Left colon (tissue), 2 donors: ENCODE measurements around the gene GPC6. TPM values are rescaled to one million over a fixed set of nuclear protein-coding genes. Genes with fewer than 3 reads are reported as not detected.

Experiments used
- ATAC-seq: fragments of 200-7000 bp; cut with Tn5 transposase; one replicate; pipeline ENCODE4 v1.9.1; 2020; ENCODE audit warnings: mild to moderate bottlenecking, moderate library complexity
- DNase-seq, 2 donors: peaks; one replicate each; pipeline ENCODE4 v3.0.0-alpha.2; 2020
- intact Hi-C, 2 donors: fragments of 100-400 bp; cut with DNase I in 1 of 2; cut with micrococcal nuclease in 1 of 2; formaldehyde crosslinking; loops; one replicate each; pipeline versions ENCODE4 v1.11.2 to v1.14.0; 2022; cut with DNase I, micrococcal nuclease
- total RNA-seq, 2 donors: library from RNA; stranded (reverse); fragmentation: NEBNext Ultra II Directional; extraction: Animal tissue kit (Norgen Biotek cat#: 25700); gene quantifications; one replicate each; pipeline ENCODE4 v1.2.1, GENCODE V29; 2021
- donor health status: DM: no; HTN: no; CAD: no.
- donor health status: DM: yes; HTN: yes; CAD: no.

GPC6 gene
- total RNA-seq, 2 donors from 2014 or later = 2.5 to 5.2 TPM

DNA sequence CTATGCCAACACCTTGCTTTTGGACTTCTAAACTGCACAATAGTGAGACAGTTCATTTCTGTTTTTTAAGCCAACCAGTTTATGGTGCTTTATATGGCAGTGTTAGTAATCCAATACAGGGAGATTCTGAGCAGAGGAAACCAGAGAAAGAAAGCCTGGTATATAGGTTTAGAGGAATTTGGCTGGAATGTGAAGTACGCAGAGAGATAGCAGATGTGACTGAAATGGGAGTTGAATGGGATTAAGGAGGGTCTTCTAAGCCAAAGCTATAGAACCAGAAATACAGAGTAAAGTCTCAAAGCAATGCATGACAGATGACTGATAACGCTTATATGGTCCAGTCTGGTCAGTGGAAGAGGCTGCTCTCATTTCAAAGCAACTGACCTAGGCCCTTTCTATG lies 453.7 kb downstream of the GPC6 start:
- intact Hi-C loops = no loop called here
- no peak for DNase-seq
- no peak for ATAC-seq

DNA sequence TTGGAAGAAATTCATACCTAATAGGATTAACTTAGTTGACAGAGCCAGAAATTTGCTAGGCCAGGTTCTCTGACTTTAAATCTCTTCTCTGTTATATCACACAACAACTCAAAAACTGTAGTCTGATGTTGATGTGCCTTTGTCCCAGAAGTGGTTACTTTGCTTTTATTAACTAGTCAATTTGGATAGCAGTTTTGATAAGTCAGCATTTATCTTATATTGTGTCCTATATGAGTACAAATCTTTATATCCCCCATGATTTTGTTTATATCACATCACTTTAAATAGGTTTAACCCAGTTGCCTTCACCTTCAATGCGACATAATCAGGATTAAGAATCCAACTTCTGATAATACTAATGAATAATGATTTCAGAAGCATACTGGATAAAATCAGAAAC lies 459.3 kb downstream of the GPC6 start:
- intact Hi-C loops = no loop called here
- ATAC-seq = no peak
- DNase-seq = no peak

DNA sequence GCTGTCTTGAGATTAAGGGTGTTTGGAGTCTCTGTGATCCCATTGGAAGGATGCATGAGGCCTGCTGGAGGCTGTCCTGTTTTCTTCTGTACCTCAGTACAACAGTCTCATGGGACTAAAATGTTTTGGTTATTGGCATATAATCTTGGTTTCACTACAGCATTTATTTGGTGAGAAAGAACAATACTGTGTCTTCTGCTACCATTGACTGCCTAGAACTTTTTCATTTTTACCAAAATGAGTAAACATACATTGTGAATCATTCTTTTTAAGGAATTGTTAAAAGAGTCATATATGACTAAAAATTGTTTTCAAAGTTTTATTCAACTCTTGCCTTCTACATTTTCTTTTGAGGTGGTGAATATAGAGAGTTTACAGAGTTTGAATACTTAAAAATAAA lies 459.8 kb downstream of the GPC6 start:
- ATAC-seq = no peak
- intact Hi-C loops = no loop called here
- no peak for DNase-seq

DNA sequence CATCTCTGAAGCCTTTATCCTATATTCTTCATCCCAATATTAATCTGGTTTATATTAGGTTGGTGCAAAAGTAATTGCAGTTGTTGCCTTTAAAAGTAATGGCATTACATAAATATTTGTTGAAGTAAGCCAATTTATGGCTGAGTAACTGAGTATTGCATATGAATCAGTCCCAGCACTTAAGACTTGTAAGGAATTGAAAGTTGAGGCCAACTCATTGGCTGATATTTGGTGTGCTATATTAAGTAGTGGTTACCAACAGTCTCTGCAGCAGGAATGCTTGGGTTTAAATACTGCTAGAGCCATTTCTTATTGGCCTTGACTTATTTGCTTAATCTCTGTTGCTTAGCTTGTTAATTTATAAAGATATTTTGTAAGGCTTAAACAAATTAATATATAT lies 460.7 kb downstream of the GPC6 start:
- no peak for ATAC-seq
- DNase-seq = no peak
- intact Hi-C loops = no loop called here

DNA sequence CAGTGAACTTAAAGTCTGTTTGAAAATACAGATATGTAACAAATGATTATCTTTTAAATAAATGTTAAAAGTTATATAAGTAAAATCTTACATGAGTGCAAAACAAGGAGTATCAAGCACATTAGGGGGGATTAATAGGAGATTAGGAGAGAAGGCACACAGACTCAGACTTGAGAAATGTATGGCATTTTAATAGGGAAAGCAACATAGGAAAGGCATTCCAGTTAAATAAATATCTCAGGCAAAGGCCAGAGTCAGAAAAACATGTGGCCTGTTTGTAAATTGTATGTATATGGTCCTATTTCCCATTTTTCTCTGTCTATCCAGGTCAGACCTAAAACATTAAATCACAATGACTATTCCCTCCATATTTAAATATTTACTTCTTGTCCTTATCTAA lies 462.7 kb downstream of the GPC6 start:
- ATAC-seq (no peak), DNase-seq (no peak)
- intact Hi-C loops = no loop called here

DNA sequence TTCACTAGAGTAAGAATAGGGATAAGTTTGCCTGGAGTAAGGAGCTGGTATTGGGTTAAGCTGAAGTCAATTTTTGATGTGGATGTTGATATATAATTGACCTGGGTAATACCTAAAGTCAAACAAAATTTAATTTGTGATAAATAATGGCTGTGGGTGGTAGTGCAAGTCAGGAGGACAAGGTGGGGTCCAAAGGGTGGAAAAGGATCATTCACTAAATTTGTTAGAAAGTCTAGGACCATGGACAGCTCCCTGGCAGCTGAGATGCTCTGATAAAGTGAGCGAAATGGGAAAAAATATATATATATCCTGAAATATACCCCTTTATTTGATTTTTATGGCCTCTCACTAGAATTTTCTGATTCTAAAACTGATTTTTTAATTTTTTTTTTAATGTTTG lies 463.5 kb downstream of the GPC6 start:
- ATAC-seq = no peak
- DNase-seq = no peak
- intact Hi-C loops = no loop called here

DNA sequence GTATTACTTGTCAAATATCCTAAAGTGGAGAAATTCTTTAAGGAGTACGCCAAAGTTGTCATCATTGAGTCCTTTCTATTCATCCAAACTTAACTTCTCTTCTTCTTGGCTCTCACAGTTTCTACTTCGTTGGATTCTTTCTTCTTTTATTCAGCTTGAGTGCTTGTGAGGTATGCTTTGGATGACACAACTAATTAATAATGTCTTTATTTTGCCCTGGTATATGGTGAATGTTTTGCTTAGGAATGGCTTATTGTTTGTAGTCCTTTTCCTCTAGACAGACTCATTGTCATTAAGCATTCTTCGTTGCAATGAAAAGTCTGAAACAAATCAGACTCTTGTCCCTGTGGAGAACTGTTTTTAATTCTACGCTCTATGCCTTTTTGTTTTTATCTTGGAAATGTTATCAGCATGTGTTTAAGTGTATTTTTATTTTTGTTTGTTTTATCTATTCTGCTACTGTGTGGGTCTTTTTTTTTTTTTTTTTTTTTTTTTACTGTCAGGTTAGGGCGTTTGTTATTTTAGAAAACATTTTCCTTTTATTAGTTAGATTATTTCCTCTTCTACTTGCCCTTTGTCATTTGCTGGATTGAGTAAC lies 471.5 kb downstream of the GPC6 start:
- no peak for DNase-seq
- ATAC-seq = no peak
- intact Hi-C loops = no loop called here

DNA sequence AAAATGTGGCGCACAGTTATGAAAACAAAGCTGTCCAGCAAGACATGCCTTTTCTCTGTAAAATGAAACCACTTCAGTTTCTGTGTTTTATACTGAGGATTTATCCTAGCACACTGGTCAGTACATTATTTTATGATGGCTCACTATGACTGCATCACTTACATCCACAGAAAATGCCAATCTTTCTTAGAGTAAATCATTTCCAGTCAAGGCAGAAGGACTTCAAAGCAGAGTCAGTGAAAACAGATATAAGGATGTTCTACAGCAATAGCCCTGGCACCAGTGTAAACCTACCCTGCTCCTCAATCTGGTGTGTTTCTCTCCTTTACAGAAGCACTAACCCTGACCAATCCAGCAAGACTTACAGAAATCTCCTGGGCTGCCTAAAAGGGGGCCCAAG lies 473.5 kb downstream of the GPC6 start:
- DNase-seq (no peak), ATAC-seq (no peak)
- intact Hi-C loops = no loop called here

DNA sequence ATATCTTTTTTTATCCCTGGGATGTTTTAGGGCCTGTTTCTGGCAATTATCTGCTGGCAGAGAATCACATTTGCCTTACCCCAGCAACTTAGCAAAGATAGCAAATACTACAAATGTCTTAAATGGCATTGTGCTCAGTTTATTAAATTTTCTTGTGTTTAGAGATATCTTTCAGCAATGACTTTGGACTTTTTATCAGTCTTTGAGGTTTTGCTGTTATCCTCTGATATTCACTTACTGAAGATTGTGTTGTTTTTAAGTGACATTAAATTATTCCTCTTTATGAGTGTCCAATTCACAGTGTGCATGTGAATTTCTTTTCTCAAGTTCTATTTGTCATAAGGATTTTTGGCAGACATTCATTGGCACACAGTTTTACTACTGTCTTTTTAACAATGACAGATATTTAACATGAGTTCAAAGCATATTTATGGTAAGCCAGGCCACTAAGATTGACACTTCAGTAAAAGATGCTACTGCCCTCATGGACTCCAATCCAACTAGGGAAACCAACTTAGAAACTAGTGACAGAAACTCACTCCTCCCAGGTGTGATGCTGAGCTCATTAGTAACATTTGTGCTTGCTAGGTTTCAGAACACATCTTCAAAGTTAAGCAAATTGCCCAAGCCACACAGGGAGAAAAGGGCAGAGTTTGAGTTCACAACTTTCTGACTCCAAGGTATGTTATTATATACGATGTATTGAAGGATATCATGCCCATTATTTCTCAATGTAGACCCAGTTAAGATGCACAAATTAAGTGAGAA lies 481.9 kb downstream of the GPC6 start:
- intact Hi-C loops = no loop called here
- DNase-seq = no peak
- no peak for ATAC-seq

DNA sequence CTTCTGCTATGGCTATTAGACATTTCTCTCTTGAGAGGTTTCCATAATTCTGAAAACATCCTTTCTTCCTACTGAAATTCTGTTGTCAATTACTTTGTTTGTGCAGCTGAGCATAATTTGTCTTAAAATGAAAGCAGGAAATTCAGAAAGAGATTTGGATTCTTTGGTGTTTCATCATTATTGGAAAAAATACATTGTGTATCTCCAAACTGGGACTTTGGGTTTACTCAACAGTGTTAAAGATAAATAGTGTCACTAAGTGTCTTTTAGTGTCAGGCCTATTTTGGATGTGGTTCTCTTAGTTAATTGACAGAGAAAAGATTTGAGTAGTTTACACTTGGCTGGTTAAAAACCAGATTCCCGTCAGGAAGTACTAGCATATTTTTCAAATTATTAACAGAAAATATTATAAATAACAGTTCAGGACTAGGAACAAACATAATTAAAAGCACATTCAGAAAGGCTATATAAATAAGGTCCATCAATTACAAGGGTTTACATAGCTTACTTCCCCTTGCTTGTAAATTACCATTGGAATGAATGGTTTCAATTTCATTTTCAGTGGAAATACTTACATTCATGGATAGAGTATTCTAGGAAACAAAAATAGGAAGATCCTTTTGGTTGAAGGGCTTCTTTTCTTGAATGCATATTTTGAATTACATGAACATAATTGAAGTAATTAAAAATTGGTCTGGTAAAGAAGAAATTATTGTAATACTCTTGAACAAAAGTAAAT lies 483.1 kb downstream of the GPC6 start:
- no peak for ATAC-seq
- intact Hi-C loops = no loop called here
- no peak for DNase-seq

DNA sequence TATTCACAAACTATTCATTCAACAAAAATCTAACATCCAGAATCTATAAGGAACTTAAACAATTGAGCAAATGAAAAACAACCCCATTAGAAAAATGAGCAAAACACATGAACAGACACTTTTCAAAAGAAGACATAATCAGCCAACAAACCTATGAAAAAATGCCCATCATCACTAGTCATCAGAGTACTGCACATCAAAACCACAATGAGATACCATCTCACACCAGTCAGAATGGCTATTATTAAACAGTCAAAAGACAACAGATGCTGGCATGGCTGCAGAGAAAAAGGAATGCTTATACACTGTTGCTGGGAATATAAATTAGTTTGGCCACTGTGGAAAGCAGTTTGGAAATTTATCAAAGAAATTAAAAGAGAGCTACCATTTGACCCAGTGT lies 487.6 kb downstream of the GPC6 start:
- intact Hi-C loops = no loop called here
- DNase-seq (no peak), ATAC-seq (no peak)

DNA sequence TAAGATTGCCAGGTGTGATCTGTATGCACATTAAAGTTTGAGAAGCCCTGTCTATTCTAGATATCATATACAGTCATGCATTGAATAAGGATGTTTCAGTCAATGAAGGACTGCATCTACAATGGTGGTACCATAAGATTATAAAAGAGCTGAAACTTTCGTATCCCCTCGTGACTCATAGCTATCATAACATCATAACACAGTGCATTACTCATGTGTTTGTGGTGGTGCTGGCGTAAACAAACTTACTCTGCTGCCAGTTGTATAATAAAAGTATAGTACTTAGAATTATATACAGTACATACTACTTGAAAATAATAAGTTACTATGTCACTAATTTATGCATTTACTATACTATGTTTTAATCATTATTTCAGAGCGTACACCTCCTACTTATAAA lies 489.3 kb downstream of the GPC6 start:
- no peak for DNase-seq
- ATAC-seq = no peak
- intact Hi-C loops = no loop called here

DNA sequence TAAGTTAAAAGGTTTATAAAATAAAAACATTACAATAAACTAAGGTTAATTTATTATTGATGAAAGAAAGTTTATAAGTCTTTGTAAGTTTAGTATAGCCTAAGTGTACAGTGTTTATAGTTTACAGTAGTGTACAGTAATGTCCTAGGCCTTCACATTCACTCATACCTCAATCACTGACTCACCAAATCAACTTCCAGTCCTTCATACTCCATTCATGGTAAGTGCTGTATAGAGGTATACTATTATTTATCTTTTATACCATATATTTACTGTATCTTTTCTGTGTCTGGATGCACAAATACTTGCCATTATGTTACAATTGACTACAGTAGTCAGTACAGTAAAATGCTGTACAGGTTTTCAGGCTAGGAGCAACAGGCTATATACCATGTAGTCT lies 490.0 kb downstream of the GPC6 start:
- intact Hi-C loops = no loop called here
- no peak for DNase-seq
- no peak for ATAC-seq

DNA sequence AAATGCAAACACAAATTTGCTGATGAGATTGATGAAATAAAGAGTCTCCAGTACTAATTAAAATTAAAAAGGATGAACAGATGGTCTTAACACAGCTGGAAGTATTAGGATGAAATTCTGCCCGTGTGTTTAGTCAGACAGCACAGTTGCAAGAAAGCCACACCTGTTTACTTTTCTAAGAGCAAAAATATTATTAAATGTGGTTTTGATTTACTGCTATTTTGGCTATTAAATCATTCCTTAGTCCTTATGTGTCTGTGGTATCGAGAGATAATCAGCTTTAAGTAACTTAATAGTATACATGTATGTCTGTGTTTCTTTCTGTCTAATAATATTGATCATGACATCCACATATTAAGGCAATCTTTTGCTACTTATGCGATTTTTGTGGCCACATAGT lies 494.9 kb downstream of the GPC6 start:
- intact Hi-C loops = no loop called here
- DNase-seq = no peak
- no peak for ATAC-seq

DNA sequence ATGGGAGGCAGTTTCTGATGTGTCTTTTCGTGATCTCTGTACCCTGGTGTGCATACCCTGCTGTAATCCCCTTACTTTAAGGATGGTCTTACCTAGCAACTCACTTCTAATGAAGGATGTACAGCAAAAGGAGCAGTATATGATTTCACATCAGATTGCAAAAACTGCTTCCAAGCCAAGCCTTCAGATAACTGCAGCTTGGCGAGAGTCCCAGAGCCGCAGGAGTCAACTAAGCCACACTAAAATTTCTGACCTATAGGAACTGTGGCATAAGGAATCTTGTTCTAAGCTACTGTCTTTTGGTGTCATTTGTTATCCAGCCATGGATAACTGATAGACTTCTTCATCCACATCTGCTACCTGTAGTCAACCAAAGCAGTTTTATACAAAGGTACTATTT lies 496.7 kb downstream of the GPC6 start:
- DNase-seq (no peak), ATAC-seq (no peak)
- intact Hi-C loops = no loop called here

DNA sequence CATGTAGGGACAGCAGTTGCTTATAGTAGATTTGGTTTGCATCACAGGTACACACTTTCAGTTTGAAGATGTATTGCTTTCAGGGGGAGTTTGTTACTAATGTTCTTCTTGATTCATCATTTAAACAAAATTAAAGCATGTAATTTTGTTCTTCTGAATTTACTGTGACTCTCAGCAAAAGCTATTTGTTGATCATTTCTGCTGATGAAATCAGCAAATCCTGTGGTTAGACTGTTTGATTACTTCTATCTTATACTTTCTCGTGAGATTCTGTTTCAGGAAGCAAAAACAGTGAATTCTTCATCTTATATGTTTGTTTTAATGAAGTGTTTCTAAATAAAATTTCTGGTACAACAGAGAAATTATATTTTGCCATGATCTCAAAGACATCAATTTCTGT lies 497.6 kb downstream of the GPC6 start:
- intact Hi-C loops = no loop called here
- no peak for DNase-seq
- no peak for ATAC-seq

DNA sequence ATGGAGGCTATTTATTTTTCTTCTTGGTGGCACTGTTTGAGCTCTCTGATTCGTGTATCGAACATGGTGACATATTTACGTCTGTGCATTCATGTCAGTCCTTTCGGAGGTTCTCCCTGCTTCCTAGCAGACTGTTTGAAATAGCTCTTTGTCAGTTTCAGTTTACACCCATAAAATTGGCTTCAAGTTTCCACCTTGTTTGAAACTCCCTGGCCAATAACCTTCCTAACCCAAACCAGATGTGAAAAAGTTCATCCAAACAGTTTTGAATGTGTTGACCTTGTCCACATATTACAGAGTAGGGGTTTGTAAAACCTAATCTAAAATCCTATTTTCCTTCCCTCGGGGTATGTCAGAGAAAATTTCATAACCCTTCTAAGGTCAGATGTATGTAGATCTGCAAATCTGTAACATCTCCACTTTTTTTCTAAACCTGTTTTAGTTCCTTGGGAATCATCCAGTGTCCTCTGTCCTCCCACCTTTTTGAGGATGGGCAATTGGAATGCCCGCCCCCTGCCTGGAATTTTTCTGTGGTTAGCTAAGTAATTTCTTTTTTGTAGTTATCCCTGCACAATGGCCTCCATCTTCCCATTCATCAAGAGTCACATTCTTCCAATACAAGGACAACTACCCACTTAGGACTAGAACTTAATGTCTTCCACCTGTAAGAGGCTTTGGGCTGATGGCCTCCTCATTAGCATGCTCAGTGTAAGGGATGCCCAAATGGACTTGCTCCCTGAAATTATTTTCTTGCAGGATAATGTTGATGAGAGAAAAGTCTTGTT lies 499.8 kb downstream of the GPC6 start:
- ATAC-seq = no peak
- DNase-seq = no peak
- intact Hi-C loops = no loop called here

DNA sequence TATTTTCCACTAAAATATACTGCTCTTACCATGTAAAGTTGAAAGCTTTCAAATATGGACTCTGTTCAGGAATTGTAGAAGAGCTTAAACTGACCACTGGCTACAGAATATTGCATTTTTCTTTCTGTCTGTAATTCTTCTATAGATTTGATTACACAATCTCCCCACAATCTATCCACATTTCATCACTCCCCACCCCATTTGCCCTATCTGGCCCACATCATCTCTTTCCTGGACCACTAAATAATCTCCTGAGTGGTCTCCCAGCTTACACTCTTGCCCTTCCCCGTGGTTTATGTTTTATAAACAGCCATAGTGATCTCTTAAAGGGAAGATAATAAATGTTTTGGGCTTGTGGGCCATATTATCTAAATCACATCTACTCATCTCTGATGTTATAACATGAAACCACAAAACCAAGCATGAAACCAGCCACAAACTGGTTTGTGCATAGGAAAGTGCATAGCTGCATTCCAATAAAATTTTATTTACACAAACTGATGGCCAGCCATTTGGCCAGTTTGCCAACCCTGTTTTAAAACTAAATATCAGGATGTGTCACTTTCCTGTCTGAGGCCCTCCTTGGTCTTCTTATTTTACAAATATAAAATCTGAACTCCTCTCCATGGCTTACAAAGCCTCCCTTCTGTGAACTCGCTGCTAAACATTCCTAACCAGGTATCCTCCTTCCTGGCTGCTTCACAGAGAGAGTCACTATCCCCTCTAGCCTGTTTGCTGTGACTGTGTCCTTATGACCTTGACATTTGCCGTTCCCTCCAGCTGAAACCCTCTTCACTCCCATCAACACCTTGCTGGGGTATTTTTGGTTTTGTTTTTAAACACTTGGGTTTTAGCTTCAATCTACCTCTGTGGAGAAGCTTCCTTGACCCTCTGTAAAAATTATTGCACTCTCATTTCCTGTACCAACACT lies 500.9 kb downstream of the GPC6 start:
- intact Hi-C loops = no loop called here
- ATAC-seq (no peak), DNase-seq (no peak)

DNA sequence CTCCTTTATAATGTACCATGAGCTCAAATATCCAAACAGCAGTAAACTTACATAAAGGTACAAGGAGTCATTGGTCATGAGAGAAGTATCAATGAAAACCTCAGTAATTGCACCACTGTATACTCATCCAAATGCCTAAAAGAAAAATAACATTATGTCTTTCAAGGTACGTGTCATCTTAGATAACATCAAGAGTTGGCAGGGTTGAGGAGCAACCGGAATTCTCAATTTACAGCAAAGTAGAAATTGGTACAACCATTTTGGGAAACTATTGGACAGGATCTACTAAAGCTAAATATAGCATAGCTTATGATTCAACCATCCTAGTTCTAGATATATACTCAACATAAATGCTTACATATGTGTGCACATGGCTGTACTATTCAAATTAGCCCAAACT lies 502.8 kb downstream of the GPC6 start:
- no peak for ATAC-seq
- intact Hi-C loops = no loop called here
- no peak for DNase-seq
